ENCODE data around the gene PNPT1.
A peak's percentile ranks its signal among the peaks of the same experiment; 100 is the strongest.
"Not testable (repeated sequence)": the region's sequence is repeated elsewhere in the genome, so short reads cannot be mapped to it uniquely, and the experiment has no call there.

The PNPT1 gene

GRCh38 chr2:55693181-55694125 lies at the start of gene PNPT1:
TSS of gene PNPT1 (minus strand) at chr2:55693844. CDS start at chr2:55693823, 21 bp downstream.
- peak; percentile 87 for DNase-seq

GRCh38 chr2:55742996-55743395 lies 49.4 kb upstream of the PNPT1 start:
- no peak for DNase-seq

GRCh38 chr2:55736019-55736536 lies 42.4 kb upstream of the PNPT1 start:
- DNase-seq = not testable (repeated sequence)

- DNase-seq = no peak
Measured at GRCh38 chr2:55734726-55735125, 41.1 kb upstream of the PNPT1 start.

- DNase-seq = no peak
Measured at GRCh38 chr2:55733335-55733734, 39.7 kb upstream of the PNPT1 start.

- no peak for DNase-seq
Measured at GRCh38 chr2:55732854-55733253, 39.2 kb upstream of the PNPT1 start.

- no peak for DNase-seq
Measured at GRCh38 chr2:55729136-55729685, 35.6 kb upstream of the PNPT1 start.

- DNase-seq = no peak
Measured at GRCh38 chr2:55721596-55722215, 28.1 kb upstream of the PNPT1 start.

- no peak for DNase-seq
Measured at GRCh38 chr2:55720417-55720816, 26.8 kb upstream of the PNPT1 start.

GRCh38 chr2:55719852-55720251 lies 26.2 kb upstream of the PNPT1 start:
- no peak for DNase-seq

- DNase-seq = peak; percentile 56
Measured at GRCh38 chr2:55718165-55719008, 24.7 kb upstream of the PNPT1 start.

- no peak for DNase-seq
Measured at GRCh38 chr2:55715626-55716025, 22.0 kb upstream of the PNPT1 start.

GRCh38 chr2:55715178-55715577 lies 21.5 kb upstream of the PNPT1 start:
- not testable (repeated sequence) for DNase-seq

GRCh38 chr2:55712477-55713060 lies 18.9 kb upstream of the PNPT1 start:
- DNase-seq = no peak

GRCh38 chr2:55710025-55710424 lies 16.4 kb upstream of the PNPT1 start:
- DNase-seq = no peak

- no peak for DNase-seq
Measured at GRCh38 chr2:55707751-55708150, 14.1 kb upstream of the PNPT1 start.

GRCh38 chr2:55706258-55706657 lies 12.6 kb upstream of the PNPT1 start:
- DNase-seq = not testable (repeated sequence)

- no peak for DNase-seq
Measured at GRCh38 chr2:55705027-55705653, 11.5 kb upstream of the PNPT1 start.

GRCh38 chr2:55703350-55703749 lies 9.7 kb upstream of the PNPT1 start:
- no peak for DNase-seq

- DNase-seq = not testable (repeated sequence)
Measured at GRCh38 chr2:55692740-55693139, 904 bp downstream of the PNPT1 start.

- DNase-seq = no peak
Measured at GRCh38 chr2:55672630-55673029, 21.0 kb downstream of the PNPT1 start.

- DNase-seq = no peak
Measured at GRCh38 chr2:55668956-55669355, 24.7 kb downstream of the PNPT1 start.
